H1 (cell line): ENCODE results near the gene SUDS3. TPM values are rescaled to one million over a fixed set of nuclear protein-coding genes. Genes with fewer than 3 reads are reported as not detected.

Experiments used
- CTCF ChIA-PET: fragments of 300-600 bp; sonication (Branson Sonifier 250); formaldehyde crosslinking; loops from one replicate; lab custom pipeline; 2021; ENCODE audit not compliant: partially characterized antibody; lab: Charles Lee
- POLR2A ChIA-PET: fragments of 300-600 bp; sonication (Branson Sonifier 250); formaldehyde crosslinking; loops from one replicate; lab custom pipeline; 2021; ENCODE audit warnings: inconsistent platforms; ENCODE audit not compliant: partially characterized antibody; lab: Charles Lee
- DNase-seq, 2 experiments: peaks; one replicate each; pipeline versions ENCODE4 v3.0.0 to v3.0.0-alpha.2; 2010 to 2022; ENCODE audit warnings: low spot score in 2 of 2, low read depth in 1 of 2, mixed read lengths in 1 of 2
- FAIRE-seq: peaks from 2 replicates; lab custom pipeline; 2011; peaks lifted over from hg19 to GRCh38; lab: Jason Lieb, UNC
- H2AFZ ChIP-seq: 2 replicates; pipeline ENCODE4 v1.8.1; 2012; ENCODE audit warnings: low read length, inconsistent platforms
- H2AK5ac ChIP-seq: 2 replicates; pipeline ENCODE4 v1.6.1; 2013; ENCODE audit warnings: low read depth, low read length
- H2BK120ac ChIP-seq: replicated peaks from 2 replicates; pipeline ENCODE3; 2013; ENCODE audit warnings: low read depth, low read length, inconsistent platforms
- H2BK12ac ChIP-seq: 2 replicates; pipeline ENCODE4 v1.6.1; 2013; ENCODE audit warnings: low read depth, low read length
- H2BK15ac ChIP-seq: 2 replicates; pipeline ENCODE4 v1.6.1; 2013; ENCODE audit warnings: low read length
- H2BK20ac ChIP-seq: 2 replicates; pipeline ENCODE4 v1.6.1; 2013; ENCODE audit warnings: low read length
- H2BK5ac ChIP-seq: 2 replicates; pipeline ENCODE4 v1.6.1; 2013; ENCODE audit warnings: low read depth, low read length
- H3K14ac ChIP-seq: 2 replicates; pipeline ENCODE4 v1.6.1; 2013; ENCODE audit warnings: inconsistent platforms; ENCODE audit not compliant: insufficient read length
- H3K18ac ChIP-seq: 2 replicates; pipeline ENCODE4 v1.6.1; 2013; ENCODE audit warnings: low read length; ENCODE audit errors: extremely low read depth
- H3K23ac ChIP-seq: 2 replicates; pipeline ENCODE4 v1.6.1; 2013; ENCODE audit warnings: inconsistent platforms; ENCODE audit not compliant: insufficient read length
- H3K23me2 ChIP-seq: 2 replicates; pipeline ENCODE4 v1.6.1; 2013; ENCODE audit warnings: low read depth, low read length
- H3K27ac ChIP-seq: 2 replicates; pipeline ENCODE4 v1.6.1; 2011; ENCODE audit warnings: low read depth, low read length, inconsistent platforms
- H3K27me3 ChIP-seq, 4 experiments: replicated peaks in 1 of 4; 1 replicate in 1 of 4; 2 replicates in 3 of 4; pipeline versions ENCODE4 v1.6.1 to v1.8.1; 2011 to 2013; ENCODE audit warnings: low read length in 3 of 4, mild to moderate bottlenecking in 3 of 4, inconsistent platforms in 2 of 4, mixed read lengths in 2 of 4, moderate library complexity in 1 of 4; ENCODE audit not compliant: control insufficient read depth in 3 of 4, insufficient read depth in 3 of 4; ENCODE audit errors: extremely low read depth in 1 of 4
- H3K36me3 ChIP-seq, 4 experiments: 2 replicates each; pipeline versions ENCODE4 v1.6.1 to v1.8.1; 2011 to 2013; ENCODE audit warnings: mild to moderate bottlenecking in 4 of 4, low read length in 3 of 4, moderate library complexity in 2 of 4, control low read depth in 1 of 4, inconsistent platforms in 1 of 4; ENCODE audit not compliant: insufficient read depth in 4 of 4, control insufficient read depth in 2 of 4
- H3K4ac ChIP-seq: replicated peaks from 2 replicates; pipeline ENCODE3; 2013; ENCODE audit warnings: low read length, low read depth, mixed read lengths, inconsistent platforms; ENCODE audit not compliant: insufficient read length
- H3K4me1 ChIP-seq, 4 experiments: replicated peaks in 1 of 4; 1 replicate in 1 of 4; 2 replicates in 3 of 4; pipeline versions ENCODE4 v1.6.1 to v1.8.1; 2011 to 2013; ENCODE audit warnings: low read length in 3 of 4, inconsistent platforms in 2 of 4, mixed read lengths in 1 of 4; ENCODE audit not compliant: insufficient read depth in 4 of 4, control insufficient read depth in 3 of 4
- H3K4me2 ChIP-seq, 2 experiments: 2 replicates each; pipeline versions ENCODE4 v1.6.1 to v1.8.1; 2011 to 2013; ENCODE audit warnings: low read depth in 2 of 2, low read length in 2 of 2, control low read depth in 1 of 2, inconsistent platforms in 1 of 2, mild to moderate bottlenecking in 1 of 2; ENCODE audit not compliant: insufficient read depth in 1 of 2
- H3K4me3 ChIP-seq, 4 experiments: fragments of 200-600, 300-600 bp in 1 of 4; sonication (generic), shearing (Covaris generic), sonication (Bioruptor Twin) in 1 of 4; 2 replicates each; pipeline versions ENCODE4 v1.5.1 to v1.8.1; 2011 to 2016; ENCODE audit warnings: low read length in 4 of 4, low read depth in 3 of 4, control low read depth in 2 of 4, inconsistent platforms in 2 of 4, mild to moderate bottlenecking in 2 of 4, mixed read lengths in 1 of 4, moderate library complexity in 1 of 4; ENCODE audit not compliant: insufficient read depth in 2 of 4; ENCODE audit errors: extremely low read depth in 1 of 4
- H3K56ac ChIP-seq: replicated peaks from 2 replicates; pipeline ENCODE3; 2013; ENCODE audit warnings: low read depth, mild to moderate bottlenecking, mixed read lengths, low read length, inconsistent platforms; ENCODE audit not compliant: insufficient read length
- H3K79me1 ChIP-seq: 2 replicates; pipeline ENCODE4 v1.6.1; 2013; ENCODE audit warnings: low read depth, low read length, control low read depth
- H3K79me2 ChIP-seq, 2 experiments: 2 replicates each; pipeline versions ENCODE4 v1.6.1 to v1.8.1; 2012 to 2013; ENCODE audit warnings: low read length in 2 of 2, mild to moderate bottlenecking in 2 of 2, inconsistent platforms in 1 of 2; ENCODE audit not compliant: insufficient read depth in 2 of 2, control insufficient read depth in 1 of 2
- H3K9ac ChIP-seq, 4 experiments: replicated peaks in 1 of 4; 1 replicate in 1 of 4; 2 replicates in 3 of 4; pipeline versions ENCODE4 v1.6.1 to v1.8.1; 2011 to 2013; ENCODE audit warnings: low read depth in 3 of 4, low read length in 3 of 4, control low read depth in 2 of 4, mild to moderate bottlenecking in 2 of 4, moderate library complexity in 2 of 4, inconsistent platforms in 1 of 4; ENCODE audit errors: extremely low read depth in 1 of 4
- H3K9me3 ChIP-seq, 2 experiments: 2 replicates each; pipeline versions ENCODE4 v1.6.1 to v1.8.1; 2012 to 2013; ENCODE audit warnings: mild to moderate bottlenecking in 2 of 2, moderate library complexity in 2 of 2, control low read depth in 1 of 2, inconsistent platforms in 1 of 2, low read depth in 1 of 2, low read length in 1 of 2, mixed read lengths in 1 of 2; ENCODE audit not compliant: insufficient read depth in 2 of 2
- H4K20me1 ChIP-seq, 2 experiments: replicated peaks in 1 of 2; 2 replicates each; pipeline versions ENCODE3 to v1.8.1; 2011 to 2013; ENCODE audit warnings: inconsistent platforms in 2 of 2, low read length in 2 of 2, mild to moderate bottlenecking in 1 of 2; ENCODE audit not compliant: insufficient read depth in 2 of 2, control insufficient read depth in 1 of 2
- H4K5ac ChIP-seq: 2 replicates; pipeline ENCODE4 v1.6.1; 2013; ENCODE audit warnings: low read length, low read depth, mixed read lengths, inconsistent platforms; ENCODE audit not compliant: insufficient read length
- H4K8ac ChIP-seq: 2 replicates; pipeline ENCODE4 v1.8.0; 2013; ENCODE audit warnings: mild to moderate bottlenecking, moderate library complexity, low read length, inconsistent platforms; ENCODE audit not compliant: insufficient read depth; ENCODE audit errors: extremely low read depth
- H4K91ac ChIP-seq: replicated peaks from 2 replicates; pipeline ENCODE3; 2013; ENCODE audit warnings: low read length, mixed read lengths, inconsistent platforms; ENCODE audit not compliant: insufficient read length
- CEBPB ChIP-seq: IDR thresholded peaks from 2 replicates; pipeline ENCODE4 v1.6.1; 2012; ENCODE audit warnings: low read depth, low read length
- CHD2 ChIP-seq: IDR thresholded peaks from 2 replicates; pipeline ENCODE4 v1.6.1; 2012; ENCODE audit warnings: low read length, improper control_type of control experiment
- CREB1 ChIP-seq: IDR thresholded peaks from 2 replicates; pipeline ENCODE4 v1.6.1; 2012; ENCODE audit warnings: inconsistent platforms
- EP300 ChIP-seq, 2 experiments: IDR thresholded peaks; 1 replicate in 1 of 2; 2 replicates in 1 of 2; pipeline ENCODE4 v1.6.1; 2011 to 2012; ENCODE audit warnings: low read depth in 2 of 2, low read length in 2 of 2, mild to moderate bottlenecking in 2 of 2, borderline replicate concordance in 1 of 2, inconsistent platforms in 1 of 2, moderate library complexity in 1 of 2
- FOSL1 ChIP-seq: IDR thresholded peaks from 2 replicates; pipeline ENCODE4 v1.6.1; 2011; ENCODE audit warnings: mild to moderate bottlenecking, low read depth, low read length, moderate library complexity; ENCODE audit not compliant: insufficient read depth
- HDAC2 ChIP-seq, 2 experiments: fragments of 300-600 bp in 1 of 2; sonication (generic) in 1 of 2; IDR thresholded peaks; 2 replicates each; pipeline ENCODE4 v1.6.1; 2011 to 2012; ENCODE audit warnings: low read depth in 2 of 2, low read length in 2 of 2, mild to moderate bottlenecking in 2 of 2, moderate library complexity in 2 of 2, borderline replicate concordance in 1 of 2, inconsistent platforms in 1 of 2
- RXRA ChIP-seq: IDR thresholded peaks from 2 replicates; pipeline ENCODE4 v1.6.1; 2011; ENCODE audit warnings: low read depth, mild to moderate bottlenecking, low read length, moderate library complexity; ENCODE audit not compliant: insufficient read depth
- SAP30 ChIP-seq: fragments of 300-600 bp; sonication (generic); IDR thresholded peaks from 2 replicates; pipeline ENCODE4 v1.7.1; 2012; ENCODE audit warnings: low read length, moderate library complexity, mild to moderate bottlenecking, inconsistent platforms; ENCODE audit not compliant: insufficient read depth, insufficient replicate concordance
- SP2 ChIP-seq: IDR thresholded peaks from 2 replicates; pipeline ENCODE4 v1.6.1; 2012; ENCODE audit warnings: mild to moderate bottlenecking, low read length, inconsistent platforms
- SRF ChIP-seq: IDR thresholded peaks from 2 replicates; pipeline ENCODE4 v1.6.1; 2011; ENCODE audit warnings: mild to moderate bottlenecking, low read depth, low read length, moderate library complexity
- TAF1 ChIP-seq: IDR thresholded peaks from 2 replicates; pipeline ENCODE4 v1.6.1; 2011; ENCODE audit warnings: mild to moderate bottlenecking, low read depth, low read length
- ZNF274 ChIP-seq: IDR thresholded peaks from 2 replicates; pipeline ENCODE4 v1.7.0; 2012; ENCODE audit warnings: low read length, borderline replicate concordance; ENCODE audit errors: extremely low read depth
- WGBS, 2 experiments: shearing (Covaris generic) in 1 of 2; methylation state at CpG; one replicate each; pipeline versions ENCODE4 v1.1.6 to v1.1.7; 2013 to 2015; ENCODE audit warnings: low lambda C conversion rate in 2 of 2, mixed read lengths in 2 of 2, inconsistent platforms in 1 of 2, low coverage in 1 of 2, missing lambda C conversion rate in 1 of 2; ENCODE audit not compliant: insufficient replicate concordance in 2 of 2, insufficient coverage in 1 of 2, insufficient read length in 1 of 2; ENCODE audit errors: extremely low coverage in 1 of 2, missing lambda C conversion rate in 1 of 2; 5-methylcytosine and 5-hydroxymethylcytosine counted together
- polyA plus RNA-seq, 7 experiments: library from polyadenylated mRNA; depleted of rRNA in 3 of 7; stranded (reverse) in 5 of 7; unstranded in 2 of 7; fragments of >200 nt in 5 of 7; fragments of 200-250 nt in 2 of 7; gene quantifications; 1 replicate in 5 of 7; 2 replicates in 1 of 7; 4 replicates in 1 of 7; pipeline versions ENCODE4 v1.2.1 to v1.2.3, GENCODE V29; 2011 to 2013; ENCODE audit warnings: missing spikeins in 2 of 7, mixed read lengths in 2 of 7
- total RNA-seq: library from RNA; stranded (reverse); fragmentation: NEBNext Ultra II Directional; extraction: Animal tissue kit (Norgen Biotek cat#: 25700); gene quantifications from 2 replicates; pipeline ENCODE4 v1.2.1, GENCODE V29; 2021

Gene SUDS3
- total and polyA plus RNA-seq, 2 of the 8 experiments (the other 6 are each of a cell fraction or from before 2014, with no cell fraction given), result 30.0 to 58.7 TPM

- Histone ChIP-seq H3K27ac (no peak overlapping the region), H4K8ac (no peak overlapping the region), H3K4me1 (peaks cover 0 to 4% (median 0%) of the 10 kb centered on the region in 4 experiments; a peak in 2 of 7 replicates), H3K4me2 (no peak overlapping the region), H3K27me3 (no peaks in the 10 kb centered on the region), H3K9ac (no peak overlapping the region), H3K18ac (no peak overlapping the region), H2AK5ac (no peak overlapping the region), H3K23ac (no peak overlapping the region), H3K14ac (no peak overlapping the region), H4K20me1 (no peaks in the 10 kb centered on the region), H3K4ac (no peak overlapping the region), H3K9me3 (no peaks in the 10 kb centered on the region), H2BK20ac (no peak overlapping the region), H3K79me1 (no peaks in the 10 kb centered on the region), H2BK5ac (no peak overlapping the region), H3K36me3 (no peaks in the 10 kb centered on the region), H4K91ac (no peak overlapping the region), H3K56ac (no peak overlapping the region), H2BK15ac (no peak overlapping the region), H2AFZ (no peak overlapping the region), H3K79me2 (no peaks in the 10 kb centered on the region; a peak in 1 of 4 replicates), H3K23me2 (no peaks in the 10 kb centered on the region), H3K4me3 (no peak overlapping the region), H4K5ac (no peak overlapping the region), H2BK120ac (no peak overlapping the region), H2BK12ac (no peak overlapping the region)
- ChIA-PET CTCF (interaction anchor here (0.7 to 1.7 kb wide), 3 partner anchors 10 to 45 kb away, joined by 3 to 7 read pairs (median 4); no protein-coding TSS in a partner anchor), POLR2A (no interaction called here)
- FAIRE-seq (peak; percentile 45), DNase-seq (no peak)
- 65% methylated on average over 1 of the region's 1 CpG; no CpG with 5 or more reads in 1 of the 2 experiments for WGBS, 2 experiments
- TF ChIP-seq TAF1 (no peak), RXRA (no peak), ZNF274 (no peak), SRF (no peak), HDAC2 (IDR thresholded peaks at IDR 0.05; ENCODE audit: borderline replicate concordance in 1 of 2, low read depth in 2 of 2, low read length in 2 of 2) (no peak), SAP30 (no peak), CEBPB (no peak), CHD2 (no peak), CREB1 (no peak), SP2 (no peak), EP300 (IDR thresholded peaks at IDR 0.05; ENCODE audit: borderline replicate concordance in 1 of 2, low read depth in 2 of 2, low read length in 2 of 2) (no peak), FOSL1 (no peak)
Observed at GRCh38 chr12:118345355-118345754, 31.0 kb upstream of the SUDS3 start.
